Measurements from ENCODE around the gene HMCN1.

Gene HMCN1

DNA sequence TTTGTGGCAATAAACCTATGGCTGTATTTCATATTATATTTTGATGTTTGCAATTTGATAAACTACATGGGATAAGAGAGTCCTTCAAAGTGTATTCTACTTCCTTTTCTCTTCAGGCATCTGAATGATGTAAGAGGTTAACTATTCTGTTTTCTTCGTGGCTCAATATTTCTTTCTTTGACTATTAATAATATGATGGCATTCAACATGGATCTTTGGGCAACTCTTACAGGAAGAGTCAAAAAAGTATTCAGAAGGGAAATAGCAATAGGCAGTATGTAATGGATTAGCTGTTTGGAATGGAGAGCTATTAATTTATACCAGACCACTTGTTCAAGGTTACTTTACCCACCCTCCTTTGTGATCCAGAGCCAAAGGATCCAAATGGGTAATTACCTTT, 74.4 kb downstream of the HMCN1 start:
- no peak for DNase-seq

- DNase-seq = no peak
Observed at GRCh38 chr1:185811073-185811709, 77.0 kb downstream of the HMCN1 start.

DNA sequence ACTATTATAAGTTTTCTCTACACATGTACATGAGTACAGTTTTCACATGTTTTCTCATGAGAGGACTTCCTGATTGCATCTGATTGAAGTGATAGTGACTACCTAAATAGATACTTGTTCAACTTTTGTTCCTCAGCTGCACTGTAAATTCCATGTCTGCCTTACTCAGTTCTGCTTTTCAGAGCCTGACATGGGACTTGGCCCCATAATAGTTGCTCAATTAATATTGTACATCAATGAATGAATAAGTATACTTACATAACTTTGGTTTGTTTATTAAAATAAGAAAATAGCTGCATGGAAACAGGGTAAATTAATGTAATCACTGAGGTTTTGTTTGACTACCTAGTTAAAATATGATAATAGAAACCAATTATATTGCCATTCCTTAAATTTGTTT, 78.7 kb downstream of the HMCN1 start:
- DNase-seq = no peak

DNA sequence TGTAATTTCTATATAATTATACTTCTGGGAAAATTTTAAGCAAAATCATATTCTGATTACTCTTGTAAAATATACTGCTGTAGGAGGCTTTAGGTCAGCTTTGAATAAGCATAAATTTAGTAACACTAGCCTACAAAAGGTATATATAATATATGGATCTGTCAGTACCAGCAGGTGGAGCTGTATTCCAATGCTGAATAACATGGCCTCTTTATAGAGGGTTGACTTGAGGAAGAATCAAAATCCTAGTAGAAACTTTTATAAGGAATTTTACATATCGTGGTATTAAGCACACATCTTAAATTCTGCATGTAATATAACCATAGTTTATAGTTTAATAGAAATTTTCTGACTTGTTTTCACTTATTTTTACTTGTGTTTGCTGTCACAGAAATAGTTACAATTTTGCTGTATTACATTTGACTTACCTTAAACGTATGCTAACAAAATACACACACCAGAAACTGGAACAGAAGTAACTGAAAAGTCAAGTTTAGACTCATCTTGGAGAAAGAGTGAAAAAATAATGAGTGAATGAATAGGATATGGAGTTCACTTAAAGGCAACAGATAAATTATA, 79.3 kb downstream of the HMCN1 start:
- no peak for DNase-seq

DNA sequence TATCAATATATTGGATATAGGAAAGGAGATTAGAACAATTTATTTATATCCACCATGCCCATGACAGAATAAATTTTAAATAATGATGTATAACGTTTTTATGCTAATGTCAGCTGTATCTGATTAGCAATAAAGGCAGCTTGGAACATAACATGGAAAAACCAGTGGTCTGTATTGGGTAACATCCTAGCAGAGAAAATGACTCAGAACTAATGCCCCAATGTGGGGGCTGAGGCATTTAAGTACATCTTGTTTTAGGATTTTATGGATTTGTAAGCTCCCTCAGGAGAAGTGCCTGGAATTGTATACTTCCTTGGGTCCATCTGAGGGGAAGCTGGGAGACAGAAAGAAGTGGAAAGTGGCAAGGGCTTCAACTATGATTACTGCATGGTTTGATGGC, 82.3 kb downstream of the HMCN1 start:
- no peak for DNase-seq

DNA sequence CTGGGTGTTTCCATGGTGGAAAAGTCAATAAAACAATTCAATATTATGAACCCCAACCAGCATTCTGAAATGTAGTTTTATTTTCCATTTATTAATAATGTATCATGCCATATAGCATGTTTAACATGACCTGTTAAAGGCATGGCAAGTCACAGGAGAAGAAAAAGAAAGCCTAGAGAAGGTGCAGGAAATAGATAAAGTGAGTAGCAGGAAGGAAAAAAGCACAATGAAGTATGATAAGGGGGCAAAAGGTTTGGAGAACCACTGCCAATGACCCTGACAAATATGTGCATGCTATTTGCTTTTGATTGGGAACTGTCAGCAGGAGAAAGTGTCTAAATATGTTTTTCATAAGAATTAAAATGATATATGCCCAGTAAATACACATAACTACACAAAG, 85.6 kb downstream of the HMCN1 start:
- no peak for DNase-seq

- no peak for DNase-seq
Observed at GRCh38 chr1:185821612-185822385, 87.6 kb downstream of the HMCN1 start.

GRCh38 chr1:185823467-185823866, 89.3 kb downstream of the HMCN1 start:
- no peak for DNase-seq

- no peak for DNase-seq
Observed at GRCh38 chr1:185824106-185824505, 89.9 kb downstream of the HMCN1 start.

DNA sequence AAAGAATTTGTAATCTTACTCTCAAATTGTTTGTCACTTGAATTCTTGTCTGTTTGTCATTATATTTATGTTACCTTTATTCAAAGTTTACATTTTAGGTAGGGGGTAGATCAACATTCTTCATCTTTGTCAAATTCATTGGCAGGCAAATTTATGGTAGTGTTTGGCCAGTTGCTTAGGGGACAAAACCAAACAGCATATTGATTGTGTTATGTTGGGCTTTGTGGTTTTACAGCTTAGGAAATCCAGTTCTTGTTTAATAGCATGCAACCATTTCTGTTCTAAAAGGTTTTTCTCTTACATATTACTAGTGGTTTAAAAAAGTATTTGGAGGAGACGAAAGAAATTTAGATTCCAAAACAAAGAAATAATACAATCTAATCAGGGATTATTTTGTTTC, 91.4 kb downstream of the HMCN1 start:
- DNase-seq = no peak

GRCh38 chr1:185834371-185834905, 100.2 kb downstream of the HMCN1 start:
- DNase-seq = no peak

- no peak for DNase-seq
Observed at GRCh38 chr1:185835191-185835590, 101.0 kb downstream of the HMCN1 start.

- no peak for DNase-seq
Observed at GRCh38 chr1:185837711-185838110, 103.5 kb downstream of the HMCN1 start.

GRCh38 chr1:185838111-185838510, 103.9 kb downstream of the HMCN1 start:
- no peak for DNase-seq

DNA sequence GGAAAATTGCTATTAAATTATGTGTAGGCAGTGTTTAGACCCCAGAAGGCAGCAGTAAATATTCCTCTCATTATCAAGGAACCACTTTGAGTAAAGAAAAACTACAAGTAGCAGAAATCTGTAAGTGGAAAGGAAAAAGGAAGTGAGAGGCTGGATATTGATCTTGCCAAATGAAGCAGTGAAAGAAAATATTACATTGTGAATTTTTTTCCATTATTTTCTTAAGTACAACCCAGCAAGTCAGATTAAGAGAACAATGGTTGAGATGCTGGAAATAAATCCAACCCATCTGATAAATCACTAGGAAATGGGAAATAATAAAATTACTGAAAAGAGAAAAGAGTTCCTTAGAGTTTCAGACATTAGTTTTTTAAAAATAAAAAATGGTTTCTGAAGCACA, 106.7 kb downstream of the HMCN1 start:
- no peak for DNase-seq

DNA sequence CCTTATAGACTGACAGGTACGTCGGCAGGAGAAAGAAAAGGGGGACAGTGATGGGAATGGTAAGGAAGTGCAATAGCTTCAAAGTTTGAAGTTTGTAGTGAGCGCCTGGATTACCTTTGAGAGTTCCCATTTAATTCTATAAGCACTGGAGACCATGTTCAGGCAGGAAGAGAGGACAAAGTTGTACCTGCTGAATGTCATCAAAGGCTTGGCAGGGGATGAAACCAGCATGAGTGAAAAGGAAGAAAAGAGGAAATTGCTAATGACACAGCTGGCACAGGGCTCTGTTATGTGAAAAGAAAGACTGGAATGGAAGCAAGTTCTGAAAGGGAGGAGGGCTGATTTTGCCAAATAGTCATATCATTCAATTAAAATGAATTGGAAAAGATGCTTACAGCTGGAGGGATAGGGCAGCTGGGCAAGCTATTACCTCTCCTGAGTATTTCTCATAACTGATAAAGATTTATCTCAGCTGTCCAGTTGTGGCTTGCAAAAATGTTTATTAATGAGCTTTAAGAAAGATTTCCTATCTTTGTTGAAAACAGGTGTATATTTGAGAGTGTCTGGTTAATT, 109.2 kb downstream of the HMCN1 start:
- DNase-seq = no peak

GRCh38 chr1:185843986-185844385, 109.8 kb downstream of the HMCN1 start:
- no peak for DNase-seq

- no peak for DNase-seq
Observed at GRCh38 chr1:185846672-185847444, 112.7 kb downstream of the HMCN1 start.

DNA sequence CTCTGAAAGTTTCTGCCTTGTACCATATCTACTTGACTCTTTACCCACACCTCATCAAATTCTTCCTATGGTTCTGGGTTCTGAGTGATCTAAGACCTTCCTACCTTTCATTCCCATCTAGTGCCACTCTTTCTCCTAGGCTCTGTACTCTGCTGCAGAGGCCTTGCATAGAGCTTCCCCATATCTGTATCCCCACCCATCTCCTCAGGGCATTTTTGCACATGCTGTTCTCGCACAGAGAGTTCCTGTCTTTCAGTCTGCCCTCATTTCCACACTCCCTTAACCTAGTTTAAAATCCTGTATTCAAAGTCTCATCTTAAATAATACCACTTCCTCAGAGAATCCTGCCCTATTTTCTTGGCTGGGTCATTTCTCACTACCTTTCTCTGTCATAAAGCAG, 114.8 kb downstream of the HMCN1 start:
- no peak for DNase-seq

DNA sequence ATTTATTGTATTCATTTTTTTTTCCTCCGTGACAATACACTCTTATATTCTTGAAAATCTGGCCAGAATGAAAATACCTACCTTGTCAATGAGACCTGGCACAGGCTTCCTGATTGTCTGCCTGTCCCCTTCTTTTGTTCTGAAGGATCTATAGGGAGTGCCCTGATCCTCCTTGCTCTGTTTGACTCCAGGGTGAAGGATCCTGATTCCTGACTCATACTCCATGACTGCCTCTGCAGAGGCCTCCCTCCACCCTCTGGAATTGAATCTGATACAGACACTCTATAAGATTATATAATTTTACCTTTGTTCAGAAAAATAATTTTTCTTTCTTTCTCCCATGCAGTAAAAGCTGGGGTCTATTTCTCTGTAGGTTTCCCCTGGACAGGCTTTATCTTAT, 116.2 kb downstream of the HMCN1 start:
- DNase-seq = no peak

- DNase-seq = no peak
Observed at GRCh38 chr1:185853739-185854138, 119.5 kb downstream of the HMCN1 start.

GRCh38 chr1:185856482-185856881, 122.3 kb downstream of the HMCN1 start:
- DNase-seq = no peak

DNA sequence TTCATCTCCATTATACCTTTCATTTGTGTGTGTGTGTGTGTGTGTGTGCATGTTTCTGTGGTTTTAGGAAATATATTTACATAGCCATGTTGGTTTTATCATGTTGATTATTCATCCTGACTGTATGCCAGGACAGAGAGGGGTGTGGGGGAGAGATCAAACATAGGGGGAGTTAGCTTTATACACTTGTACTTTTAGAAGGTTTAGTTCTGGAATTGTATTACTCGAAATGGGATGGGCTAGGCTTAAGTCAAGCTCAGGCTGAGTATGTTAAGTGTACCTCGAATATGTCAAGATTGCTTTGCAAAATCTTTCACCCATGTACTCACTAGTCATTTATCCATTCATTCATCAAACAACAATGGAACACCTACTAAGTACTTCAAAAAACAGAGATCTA, 123.3 kb downstream of the HMCN1 start:
- DNase-seq = no peak
